ENCODE data around the gene DYNC2H1.

Gene DYNC2H1

DNA sequence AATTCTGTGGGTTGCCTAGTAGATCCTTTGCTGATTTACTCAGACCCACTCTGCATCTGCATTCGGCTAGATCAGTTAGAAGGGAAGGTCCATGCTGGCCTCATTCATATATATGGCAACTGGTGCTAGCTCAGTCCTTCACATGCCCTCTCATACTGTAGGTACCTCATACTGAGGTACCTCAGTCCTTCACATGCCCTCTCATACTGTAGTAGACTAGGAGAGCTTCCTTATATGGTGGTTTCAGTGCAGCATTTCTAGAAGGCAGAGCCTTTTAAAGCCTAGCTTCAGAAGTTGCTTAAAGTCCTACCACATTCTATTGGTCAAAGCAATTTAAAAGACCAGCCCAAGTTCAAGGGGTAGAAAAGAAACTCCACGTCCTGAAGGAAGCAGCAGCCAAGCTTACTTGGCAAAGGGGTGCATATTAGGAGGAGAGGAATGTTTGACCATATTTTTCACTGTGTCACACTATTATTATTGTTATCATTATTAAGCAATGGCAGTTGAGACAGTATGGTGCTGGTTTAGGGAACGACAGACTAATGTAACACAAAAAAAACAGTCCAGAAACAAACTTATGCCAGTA is 356.4 kb downstream of the DYNC2H1 start:
- no peak for DNase-seq

GRCh38 chr11:103471546-103471945 is 362.3 kb downstream of the DYNC2H1 start:
- no peak for DNase-seq

DNA sequence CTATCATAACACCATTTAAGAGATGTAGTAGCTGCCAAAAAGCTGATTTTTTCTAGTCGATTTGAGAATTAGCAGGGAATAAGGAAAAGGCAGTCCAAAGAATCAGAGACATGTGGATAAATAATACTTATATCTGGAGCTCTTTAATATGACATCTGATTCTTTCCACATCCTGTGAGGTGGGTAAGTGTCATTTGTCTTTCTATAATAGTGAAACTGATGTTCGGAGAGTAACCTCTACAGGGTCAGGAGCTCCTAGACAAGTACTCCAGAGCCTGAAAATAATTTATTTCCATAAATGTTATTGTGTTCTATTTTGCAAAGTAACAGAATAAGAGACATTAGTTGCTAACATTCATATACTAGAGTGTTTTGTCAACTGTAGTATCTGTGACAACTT is 367.6 kb downstream of the DYNC2H1 start:
- no peak for DNase-seq

DNA sequence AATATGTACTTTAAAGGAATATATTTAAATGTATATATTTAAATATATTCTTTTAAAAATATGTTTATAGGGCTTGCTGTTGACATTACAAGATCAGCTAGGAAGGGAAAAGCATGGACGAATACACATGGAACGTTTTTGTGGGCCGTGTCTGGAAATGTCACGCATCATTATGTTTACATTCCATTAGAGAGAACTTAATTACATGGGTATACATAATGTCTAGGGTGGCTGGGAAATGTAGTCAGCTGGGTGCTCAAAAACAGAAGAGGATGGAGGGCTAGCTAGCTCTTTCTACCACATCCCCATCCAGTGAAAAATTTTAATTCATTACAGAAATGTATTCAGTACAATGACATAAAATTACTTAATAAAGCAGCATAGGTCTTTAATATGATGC is 371.2 kb downstream of the DYNC2H1 start:
- DNase-seq: no peak

DNA sequence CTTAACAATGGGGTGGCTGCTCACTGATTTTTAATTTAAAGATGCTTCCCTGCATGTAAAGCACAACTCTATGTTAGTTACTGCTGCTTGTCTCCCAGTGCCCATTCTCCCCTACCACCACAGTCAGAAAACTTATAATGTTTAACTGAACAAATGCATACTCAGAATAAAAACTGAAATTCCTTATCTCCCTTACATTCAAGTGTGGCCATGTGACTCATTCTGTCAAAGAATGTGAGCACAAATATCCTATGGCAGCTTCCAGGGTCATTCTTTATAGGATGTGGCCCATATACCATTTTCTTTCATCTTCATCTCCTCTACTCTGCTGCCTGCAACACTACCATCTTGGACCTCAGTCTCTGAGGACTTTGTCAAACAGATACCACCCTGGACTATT is 374.8 kb downstream of the DYNC2H1 start:
- no peak for DNase-seq

GRCh38 chr11:103484545-103484944 is 375.3 kb downstream of the DYNC2H1 start:
- no peak for DNase-seq

- DNase-seq: no peak
Measured at GRCh38 chr11:103486604-103487003, 377.4 kb downstream of the DYNC2H1 start.

GRCh38 chr11:103487113-103487512 is 377.9 kb downstream of the DYNC2H1 start:
- no peak for DNase-seq

- DNase-seq: no peak
Measured at GRCh38 chr11:103488031-103488461, 378.8 kb downstream of the DYNC2H1 start.

- DNase-seq: no peak
Measured at GRCh38 chr11:103488579-103488978, 379.4 kb downstream of the DYNC2H1 start.

GRCh38 chr11:103491777-103492176 is 382.6 kb downstream of the DYNC2H1 start:
- DNase-seq: no peak

DNA sequence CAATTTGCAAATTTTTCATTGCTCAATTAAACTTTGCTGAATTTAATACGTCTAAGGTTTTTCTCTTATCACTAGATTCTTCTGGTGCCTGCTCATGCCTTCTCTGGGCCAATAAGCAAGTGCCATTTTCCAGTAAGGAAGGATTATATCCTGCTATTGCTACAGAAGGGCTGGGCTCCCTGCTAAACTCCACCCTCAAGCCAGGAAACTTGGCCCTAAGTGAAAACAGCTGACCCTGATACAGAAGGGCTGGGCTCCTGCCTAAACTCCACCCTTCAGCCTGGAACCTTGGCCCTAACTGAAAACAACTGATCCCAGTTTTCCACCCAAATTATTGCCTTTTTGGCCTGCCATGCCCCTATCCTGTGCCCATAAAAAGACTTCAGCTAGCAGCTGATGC is 385.3 kb downstream of the DYNC2H1 start:
- DNase-seq: no peak

GRCh38 chr11:103497268-103497667 is 388.0 kb downstream of the DYNC2H1 start:
- DNase-seq: no peak

DNA sequence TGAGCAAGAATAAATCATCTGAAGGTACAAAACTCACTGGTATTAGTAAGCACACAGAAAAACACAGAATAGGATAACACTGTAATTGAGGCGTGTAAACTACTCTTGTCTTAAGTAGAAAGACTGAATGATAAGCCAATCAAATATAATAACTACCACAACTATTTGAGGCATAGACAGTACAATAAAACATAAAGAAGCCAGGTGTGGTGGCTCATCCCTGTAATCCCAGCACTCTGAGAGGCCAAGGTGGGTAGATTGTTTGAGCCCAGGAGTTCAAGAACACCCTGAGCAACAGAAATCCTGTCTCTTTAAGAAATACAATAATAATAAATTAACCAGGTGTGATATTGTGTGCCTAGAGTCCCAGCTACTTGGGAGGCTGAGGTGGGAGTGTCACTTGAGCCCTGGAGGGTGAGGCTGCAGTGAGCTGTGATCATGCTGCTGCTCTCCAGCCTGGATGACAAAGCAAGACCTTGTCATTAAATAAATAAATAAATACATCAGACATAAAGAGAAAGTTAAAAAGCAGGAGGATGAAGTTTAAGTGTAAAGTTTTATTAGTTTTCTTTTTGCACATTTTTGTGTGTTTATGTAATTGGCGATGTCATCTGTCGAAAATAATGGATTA is 390.6 kb downstream of the DYNC2H1 start:
- no peak for DNase-seq

DNA sequence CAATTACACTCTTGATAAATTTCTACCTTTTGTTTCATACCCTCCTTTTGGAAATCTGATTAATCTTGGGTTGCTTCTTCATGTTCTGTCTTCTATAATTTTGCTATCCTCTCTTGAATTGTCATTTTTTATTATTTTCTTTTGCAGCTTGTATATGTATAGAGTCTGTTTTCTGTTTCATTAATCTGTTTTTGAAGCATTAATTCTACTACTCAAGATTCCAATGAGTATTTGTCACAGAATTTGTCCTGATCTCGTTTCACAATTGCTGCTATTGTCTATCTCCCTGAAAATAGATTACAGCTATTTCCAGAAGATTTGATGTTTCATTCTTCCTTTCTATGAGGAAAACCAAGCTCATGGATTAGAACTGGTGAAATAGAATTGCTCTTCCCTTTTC is 406.1 kb downstream of the DYNC2H1 start:
- DNase-seq: no peak

- DNase-seq: no peak
Measured at GRCh38 chr11:103520792-103521191, 411.6 kb downstream of the DYNC2H1 start.

DNA sequence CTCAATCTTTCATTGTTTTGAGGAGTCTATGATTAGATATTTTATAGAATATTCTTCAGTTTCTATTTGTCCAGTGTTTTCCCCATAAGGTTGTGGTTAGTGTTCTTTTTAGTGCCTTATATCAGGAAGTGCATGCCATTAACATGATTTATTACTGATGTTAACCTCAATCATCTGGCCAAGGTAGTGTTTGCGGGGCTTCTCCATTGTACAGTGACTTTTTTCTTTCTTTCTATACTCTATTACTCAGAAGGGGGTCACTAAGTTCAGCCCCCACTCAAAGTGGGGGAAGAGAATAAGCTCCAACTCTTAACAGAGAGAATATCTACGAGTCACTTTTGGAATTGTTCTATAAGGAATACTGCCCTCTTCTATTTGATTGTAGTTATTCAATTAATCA is 415.8 kb downstream of the DYNC2H1 start:
- no peak for DNase-seq

GRCh38 chr11:103528046-103528445 is 418.8 kb downstream of the DYNC2H1 start:
- no peak for DNase-seq

GRCh38 chr11:103528596-103528995 is 419.4 kb downstream of the DYNC2H1 start:
- no peak for DNase-seq

DNA sequence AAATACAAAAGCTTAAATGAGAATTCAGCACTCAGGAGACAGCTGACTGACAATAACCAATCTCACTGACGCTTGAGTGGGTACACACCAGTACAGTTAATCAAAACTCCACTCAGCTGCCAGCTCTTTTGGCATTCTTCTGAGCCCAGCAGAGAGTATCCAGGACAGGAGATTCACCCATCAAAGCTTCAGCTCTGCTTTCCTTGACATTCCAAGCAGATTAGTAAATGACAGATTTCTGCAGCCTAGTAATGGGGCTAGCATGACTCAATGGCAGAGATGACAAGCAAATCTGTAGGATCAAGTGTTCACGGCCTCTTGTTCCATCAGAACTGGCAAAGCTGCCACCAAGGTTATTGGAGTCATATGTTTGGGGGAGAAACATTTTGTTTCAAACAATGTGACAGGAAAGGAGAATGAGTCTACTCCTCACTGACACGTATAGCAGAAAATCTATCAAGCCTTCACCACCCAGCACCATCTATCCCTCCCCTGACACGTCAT is 420.0 kb downstream of the DYNC2H1 start:
- DNase-seq: no peak

Measured in right hindlimb (tissue), 1 donor.